GM18511 (cell line): Measurements from ENCODE around the gene EFCC1.

Experiments used
- ATAC-seq: cut with Tn5 transposase; IDR thresholded peaks from one replicate; pipeline ENCODE4 v1.9.1; 2021; ENCODE audit warnings: mild to moderate bottlenecking, moderate library complexity; ENCODE audit not compliant: unreplicated experiment

EFCC1 gene

GRCh38 chr3:128994173-128994512, 7.0 kb upstream of the EFCC1 start:
- ATAC-seq = no peak

GRCh38 chr3:128994581-128995546, 6.2 kb upstream of the EFCC1 start:
- ATAC-seq = no peak

- no peak for ATAC-seq
These were observed 5.4 kb upstream of the EFCC1 start for GRCh38 chr3:128995737-128996136.

- no peak for ATAC-seq
These were observed 4.9 kb upstream of the EFCC1 start for GRCh38 chr3:128996200-128996599.

- ATAC-seq = no peak
These were observed 4.4 kb upstream of the EFCC1 start for GRCh38 chr3:128996726-128997125.

GRCh38 chr3:128997486-128998133, 3.5 kb upstream of the EFCC1 start:
- ATAC-seq = no peak

- no peak for ATAC-seq
These were observed 2.5 kb upstream of the EFCC1 start for GRCh38 chr3:128998561-128998960.

- no peak for ATAC-seq
These were observed 2.0 kb upstream of the EFCC1 start for GRCh38 chr3:128999102-128999501.

GRCh38 chr3:129000742-129001100, 383 bp upstream of the EFCC1 start:
- no peak for ATAC-seq

GRCh38 chr3:129001806-129002572, 885 bp downstream of the EFCC1 start:
- ATAC-seq = no peak

GRCh38 chr3:129002573-129003569, 1.8 kb downstream of the EFCC1 start:
- ATAC-seq = no peak

- no peak for ATAC-seq
These were observed 2.5 kb downstream of the EFCC1 start for GRCh38 chr3:129003578-129004112.

GRCh38 chr3:129004639-129005295, 3.7 kb downstream of the EFCC1 start:
- ATAC-seq = no peak

GRCh38 chr3:129005526-129006303, 4.6 kb downstream of the EFCC1 start:
- no peak for ATAC-seq

GRCh38 chr3:129006864-129007263, 5.8 kb downstream of the EFCC1 start:
- no peak for ATAC-seq

- ATAC-seq = no peak
These were observed 6.7 kb downstream of the EFCC1 start for GRCh38 chr3:129007792-129008191.

GRCh38 chr3:129009266-129009665, 8.2 kb downstream of the EFCC1 start:
- ATAC-seq = no peak

GRCh38 chr3:129010310-129010956, 9.3 kb downstream of the EFCC1 start:
- ATAC-seq = no peak
